ENCODE measurements around the gene SNTG2. TPM values are rescaled to one million over a fixed set of nuclear protein-coding genes. Genes with fewer than 3 reads are reported as not detected.

The SNTG2 gene
- total and polyA plus RNA-seq, 11 donors, result 0.19 to 3.2 (median 0.93) TPM

- Histone ChIP-seq H3K4me1 (peaks cover 0 to 10% (median 0%) of the 10 kb centered on the region in 12 donors), H3K27me3 (no peaks in the 10 kb centered on the region), H3K27ac (no peak overlapping the region), H3K4me3 (no peak overlapping the region), H3K36me3 (no peaks in the 10 kb centered on the region), H3K9me3 (peaks cover 0 to 7% (median 0%) of the 10 kb centered on the region in 12 donors)
- no peak for ATAC-seq
- 88 to 95% (median 91%) methylated on average over 17 to 19 of the region's 19 CpGs for WGBS, 4 donors
- no peak for TF ChIP-seq POLR2A (IDR thresholded peaks at IDR 0.05)
- TF ChIP-seq, protein P1, sequence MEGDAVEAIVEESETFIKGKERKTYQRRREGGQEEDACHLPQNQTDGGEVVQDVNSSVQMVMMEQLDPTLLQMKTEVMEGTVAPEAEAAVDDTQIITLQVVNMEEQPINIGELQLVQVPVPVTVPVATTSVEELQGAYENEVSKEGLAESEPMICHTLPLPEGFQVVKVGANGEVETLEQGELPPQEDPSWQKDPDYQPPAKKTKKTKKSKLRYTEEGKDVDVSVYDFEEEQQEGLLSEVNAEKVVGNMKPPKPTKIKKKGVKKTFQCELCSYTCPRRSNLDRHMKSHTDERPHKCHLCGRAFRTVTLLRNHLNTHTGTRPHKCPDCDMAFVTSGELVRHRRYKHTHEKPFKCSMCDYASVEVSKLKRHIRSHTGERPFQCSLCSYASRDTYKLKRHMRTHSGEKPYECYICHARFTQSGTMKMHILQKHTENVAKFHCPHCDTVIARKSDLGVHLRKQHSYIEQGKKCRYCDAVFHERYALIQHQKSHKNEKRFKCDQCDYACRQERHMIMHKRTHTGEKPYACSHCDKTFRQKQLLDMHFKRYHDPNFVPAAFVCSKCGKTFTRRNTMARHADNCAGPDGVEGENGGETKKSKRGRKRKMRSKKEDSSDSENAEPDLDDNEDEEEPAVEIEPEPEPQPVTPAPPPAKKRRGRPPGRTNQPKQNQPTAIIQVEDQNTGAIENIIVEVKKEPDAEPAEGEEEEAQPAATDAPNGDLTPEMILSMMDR (IDR thresholded peaks at IDR 0.05), result no peak
- no peak for DNase-seq
- intact Hi-C loops (cut with DNase I), result no loop called here
These were observed 279.7 kb downstream of the SNTG2 start for GRCh38 chr2:1230155-1230893.

GRCh38 chr2:1231466-1232063, 280.9 kb downstream of the SNTG2 start:
- peaks cover 0 to 7% (median 0%) of the 10 kb centered on the region in 12 donors for H3K9me3 ChIP-seq
- peak in 1 of 4 donors; percentile 29 for ATAC-seq
- peaks cover 0 to 5% (median 0%) of the 10 kb centered on the region in 9 donors for H3K27me3 ChIP-seq
- TF ChIP-seq, protein P1 (IDR thresholded peaks at IDR 0.05), result no peak
- TF ChIP-seq POLR2A (IDR thresholded peaks at IDR 0.05), result no peak
- H3K4me3 ChIP-seq, result no peak overlapping the region
- H3K36me3 ChIP-seq, result no peaks in the 10 kb centered on the region
- 75 to 80% (median 79%) methylated on average over 9 to 11 of the region's 11 CpGs for WGBS, 4 donors
- no peak overlapping the region for H3K27ac ChIP-seq
- DNase-seq, result no peak
- intact Hi-C loops (cut with DNase I), result no loop called here
- peaks cover 0 to 10% (median 0%) of the 10 kb centered on the region in 12 donors for H3K4me1 ChIP-seq

GRCh38 chr2:1233281-1233680, 282.6 kb downstream of the SNTG2 start:
- Histone ChIP-seq H3K27ac (no peak overlapping the region), H3K4me1 (no peaks in the 10 kb centered on the region), H3K27me3 (peaks cover 0 to 5% (median 0%) of the 10 kb centered on the region in 9 donors), H3K4me3 (no peak overlapping the region), H3K36me3 (no peaks in the 10 kb centered on the region), H3K9me3 (peaks cover 0 to 7% (median 0%) of the 10 kb centered on the region in 12 donors)
- intact Hi-C loops (cut with DNase I), result no loop called here
- TF ChIP-seq, protein P1 (IDR thresholded peaks at IDR 0.05), result no peak
- no peak for TF ChIP-seq POLR2A (IDR thresholded peaks at IDR 0.05)
- ATAC-seq, result peak in 2 of 4 donors; percentile 39 to 51
- peak in 2 of 5 donors; percentile 41 to 55 for DNase-seq
- WGBS, 4 donors, result 61 to 77% (median 72%) methylated on average over 15 of the region's 15 CpGs

GRCh38 chr2:1234731-1235308, 284.2 kb downstream of the SNTG2 start:
- TF ChIP-seq, protein P1 (IDR thresholded peaks at IDR 0.05), result no peak
- no peak for TF ChIP-seq POLR2A (IDR thresholded peaks at IDR 0.05)
- Histone ChIP-seq H3K9me3 (peaks cover 0 to 3% (median 0%) of the 10 kb centered on the region in 12 donors), H3K36me3 (no peaks in the 10 kb centered on the region), H3K4me3 (no peak overlapping the region), H3K27ac (no peak overlapping the region), H3K4me1 (no peaks in the 10 kb centered on the region), H3K27me3 (peaks cover 0 to 8% (median 0%) of the 10 kb centered on the region in 9 donors)
- intact Hi-C loops (cut with DNase I), result no loop called here
- DNase-seq, result no peak
- no peak for ATAC-seq
- WGBS, 4 donors, result 80 to 95% (median 89%) methylated on average over 2 to 13 of the region's 13 CpGs

Measured in heart left ventricle (tissue), 16 donors.